ENCODE data around the gene NEDD9. TPM values are rescaled to one million over a fixed set of nuclear protein-coding genes. Genes with fewer than 3 reads are reported as not detected.

NEDD9 gene, protein sequence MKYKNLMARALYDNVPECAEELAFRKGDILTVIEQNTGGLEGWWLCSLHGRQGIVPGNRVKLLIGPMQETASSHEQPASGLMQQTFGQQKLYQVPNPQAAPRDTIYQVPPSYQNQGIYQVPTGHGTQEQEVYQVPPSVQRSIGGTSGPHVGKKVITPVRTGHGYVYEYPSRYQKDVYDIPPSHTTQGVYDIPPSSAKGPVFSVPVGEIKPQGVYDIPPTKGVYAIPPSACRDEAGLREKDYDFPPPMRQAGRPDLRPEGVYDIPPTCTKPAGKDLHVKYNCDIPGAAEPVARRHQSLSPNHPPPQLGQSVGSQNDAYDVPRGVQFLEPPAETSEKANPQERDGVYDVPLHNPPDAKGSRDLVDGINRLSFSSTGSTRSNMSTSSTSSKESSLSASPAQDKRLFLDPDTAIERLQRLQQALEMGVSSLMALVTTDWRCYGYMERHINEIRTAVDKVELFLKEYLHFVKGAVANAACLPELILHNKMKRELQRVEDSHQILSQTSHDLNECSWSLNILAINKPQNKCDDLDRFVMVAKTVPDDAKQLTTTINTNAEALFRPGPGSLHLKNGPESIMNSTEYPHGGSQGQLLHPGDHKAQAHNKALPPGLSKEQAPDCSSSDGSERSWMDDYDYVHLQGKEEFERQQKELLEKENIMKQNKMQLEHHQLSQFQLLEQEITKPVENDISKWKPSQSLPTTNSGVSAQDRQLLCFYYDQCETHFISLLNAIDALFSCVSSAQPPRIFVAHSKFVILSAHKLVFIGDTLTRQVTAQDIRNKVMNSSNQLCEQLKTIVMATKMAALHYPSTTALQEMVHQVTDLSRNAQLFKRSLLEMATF
- 0.66 and 0.73 TPM in 2 replicates for total RNA-seq

GRCh38 chr6:11232193-11232769, at the start of gene NEDD9:
NEDD9 (minus strand) TSS chr6:11232668; CDS start chr6:11232515, 153 bp downstream.

Other genes with a start within 250 kb of the NEDD9 start
- under 0.01 TPM in 1 of 2 replicates, not detected in the other for gene ELOVL2, start 188.4 kb downstream of the NEDD9 start, total RNA-seq
- 3.8 and 8.9 TPM in 2 replicates for gene SMIM13, start 138.8 kb downstream of the NEDD9 start, total RNA-seq
- not detected in 2 replicates for gene ERVFRD-1, start 120.9 kb downstream of the NEDD9 start, total RNA-seq

Data from smooth muscle cell of trachea (primary cell).